BLaER1 treated with 17β-estradiol and CSF1 and Interleukin-3, amounts not matched to agents 10 nM and 100 nM (cell line): ENCODE results near the gene ARHGAP42.
A peak's percentile ranks its signal among the peaks of the same experiment; 100 is the strongest.
"Not testable (repeated sequence)": the region's sequence is repeated elsewhere in the genome, so short reads cannot be mapped to it uniquely, and the experiment has no call there.

Experiments used
- H3K27ac ChIP-seq, 11 experiments: shearing (Covaris generic); formaldehyde crosslinking; 2 replicates each; pipeline ENCODE4 v1.8.1; 2022
- H3K27me3 ChIP-seq, 11 experiments: shearing (Covaris generic); formaldehyde crosslinking; 2 replicates each; pipeline ENCODE4 v1.8.1; 2022
- H3K36me3 ChIP-seq, 11 experiments: shearing (Covaris generic); formaldehyde crosslinking; 2 replicates each; pipeline ENCODE4 v1.8.1; 2022
- H3K4me1 ChIP-seq, 10 experiments: shearing (Covaris generic); formaldehyde crosslinking; 2 replicates each; pipeline ENCODE4 v1.8.1; 2022
- H3K4me2 ChIP-seq, 11 experiments: shearing (Covaris generic); formaldehyde crosslinking; 2 replicates each; pipeline ENCODE4 v1.8.1; 2022
- H3K4me3 ChIP-seq, 10 experiments: shearing (Covaris generic); formaldehyde crosslinking; 2 replicates each; pipeline ENCODE4 v1.8.1; 2022
- H3K9ac ChIP-seq, 11 experiments: shearing (Covaris generic); formaldehyde crosslinking; 2 replicates each; pipeline ENCODE4 v1.8.1; 2022
- H3K9me3 ChIP-seq, 11 experiments: shearing (Covaris generic); formaldehyde crosslinking; replicated peaks in 1 of 11; 2 replicates each; pipeline ENCODE4 v1.8.1; 2022
- H4K20me1 ChIP-seq, 11 experiments: shearing (Covaris generic); formaldehyde crosslinking; 2 replicates each; pipeline ENCODE4 v1.8.1; 2022
- Cebpa-rat ChIP-seq, 11 experiments: shearing (Covaris generic); IDR thresholded peaks; 2 replicates each; pipeline ENCODE4 v1.8.1; 2022

ARHGAP42 gene

DNA sequence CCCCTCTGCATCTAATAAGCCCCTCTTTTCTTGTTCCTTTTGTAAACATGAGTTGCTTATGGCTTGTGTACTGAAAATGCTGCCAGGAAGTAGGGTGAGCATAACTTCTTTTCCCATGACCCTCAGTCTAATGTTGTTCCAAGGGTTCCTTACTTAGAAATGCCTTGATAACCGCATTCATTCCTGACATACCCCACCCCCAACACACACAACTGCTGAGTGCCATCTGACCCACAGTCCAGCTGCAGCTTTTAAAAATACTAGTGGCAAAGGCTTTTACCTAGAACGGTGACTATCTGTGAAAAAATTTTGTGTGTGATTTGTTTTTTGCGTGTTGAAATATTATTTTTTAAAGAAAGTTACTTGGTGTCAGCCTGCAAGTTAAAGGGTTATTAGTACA lies 52.6 kb downstream of the ARHGAP42 start:
- H3K27me3 ChIP-seq, result no peaks in the 10 kb centered on the region
- peaks cover 0 to 16% (median 10%) of the 10 kb centered on the region in 10 experiments; a peak in 10 of 20 replicates for H3K4me1 ChIP-seq
- H3K27ac ChIP-seq, result no peak overlapping the region
- H3K36me3 ChIP-seq, result 0 out of 22 replicates have a peak, but pooled peaks cover 0 to 1% (median 0%) of the 10 kb centered on the region in 11 experiments
- no peak for TF ChIP-seq Cebpa-rat (IDR thresholded peaks at IDR 0.05)
- no peak overlapping the region for H3K9ac ChIP-seq
- no peak overlapping the region for H3K4me3 ChIP-seq
- H4K20me1 ChIP-seq, result peaks cover 0 to 15% (median 0%) of the 10 kb centered on the region in 11 experiments; a peak in 2 of 22 replicates
- peaks cover 0 to 12% (median 0%) of the 10 kb centered on the region in 11 experiments; a peak in 7 of 22 replicates for H3K9me3 ChIP-seq
- no peak overlapping the region for H3K4me2 ChIP-seq

DNA sequence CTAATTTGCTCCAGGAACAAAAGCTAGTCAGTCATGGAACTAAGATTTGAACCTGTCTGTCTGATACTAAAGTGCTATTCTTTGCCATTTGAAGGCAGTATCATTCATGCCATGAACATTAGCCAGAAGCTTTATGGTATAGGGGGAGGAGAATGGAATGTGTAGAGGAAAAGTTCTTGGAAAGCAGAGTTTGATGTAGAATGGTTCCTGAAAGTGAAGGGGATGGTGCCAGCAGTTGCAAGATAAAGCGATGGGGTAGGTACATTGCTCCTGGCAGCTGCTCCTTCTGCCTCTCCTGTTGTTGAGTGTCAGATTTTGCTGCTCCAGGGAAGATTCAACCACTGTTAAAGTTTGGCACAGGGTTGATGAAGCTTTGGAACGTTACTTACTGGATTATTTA lies 53.4 kb downstream of the ARHGAP42 start:
- H3K36me3 ChIP-seq, result 0 out of 22 replicates have a peak, but pooled peaks cover 0 to 7% (median 0%) of the 10 kb centered on the region in 11 experiments
- H4K20me1 ChIP-seq, result peaks cover 0 to 15% (median 0%) of the 10 kb centered on the region in 11 experiments; a peak in 2 of 22 replicates
- no peak overlapping the region for H3K27ac ChIP-seq
- no peaks in the 10 kb centered on the region for H3K27me3 ChIP-seq
- no peak overlapping the region for H3K4me2 ChIP-seq
- no peak overlapping the region for H3K9ac ChIP-seq
- H3K4me3 ChIP-seq, result no peak overlapping the region
- H3K4me1 ChIP-seq, result peaks cover 0 to 11% (median 10%) of the 10 kb centered on the region in 10 experiments; a peak in 10 of 20 replicates
- TF ChIP-seq Cebpa-rat (IDR thresholded peaks at IDR 0.05), result no peak
- H3K9me3 ChIP-seq, result peaks cover 0 to 15% (median 2%) of the 10 kb centered on the region in 11 experiments; a peak in 9 of 22 replicates

- Histone ChIP-seq H3K27me3 (no peaks in the 10 kb centered on the region), H3K9me3 (peaks cover 0 to 27% (median 10%) of the 10 kb centered on the region in 11 experiments; a peak in 14 of 22 replicates), H4K20me1 (peaks cover 0 to 15% (median 0%) of the 10 kb centered on the region in 11 experiments; a peak in 3 of 22 replicates), H3K4me1 (peaks cover 0 to 11% (median 10%) of the 10 kb centered on the region in 10 experiments; a peak in 10 of 20 replicates), H3K4me2 (peak overlapping the region in 2 of 11 experiments; percentile 15 to 45; a peak in 2 of 22 replicates), H3K9ac (no peak overlapping the region), H3K4me3 (no peak overlapping the region), H3K36me3 (peaks cover 0 to 8% (median 0%) of the 10 kb centered on the region in 11 experiments; a peak in 3 of 22 replicates), H3K27ac (no peak overlapping the region)
- TF ChIP-seq Cebpa-rat (IDR thresholded peaks at IDR 0.05), result no peak
Measured at GRCh38 chr11:100741866-100742625, 55.0 kb downstream of the ARHGAP42 start.

DNA sequence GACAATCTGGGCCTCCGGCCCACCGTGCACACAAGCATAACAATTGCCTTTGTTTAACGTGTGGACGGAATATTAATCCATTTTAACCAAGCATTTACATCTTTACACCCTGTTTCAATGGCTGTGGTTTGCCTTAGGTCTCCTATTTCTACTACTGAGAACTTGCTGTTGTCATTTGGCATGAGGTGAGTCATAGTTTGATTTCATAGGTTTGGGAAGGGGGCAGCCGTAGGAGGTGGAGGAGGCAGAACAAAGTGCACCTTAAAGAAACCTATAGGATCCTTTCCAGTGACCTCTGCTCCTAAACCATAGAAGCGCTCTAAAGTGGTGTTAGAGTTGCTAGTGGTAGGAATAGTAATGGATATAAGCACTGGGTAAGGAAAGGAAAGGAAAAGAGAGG lies 59.4 kb downstream of the ARHGAP42 start:
- H3K4me2 ChIP-seq, result no peak overlapping the region
- H3K27ac ChIP-seq, result no peak overlapping the region
- H3K4me1 ChIP-seq, result peaks cover 0 to 8% (median under 1%) of the 10 kb centered on the region in 10 experiments; a peak in 9 of 20 replicates
- no peak overlapping the region for H3K4me3 ChIP-seq
- H3K27me3 ChIP-seq, result no peaks in the 10 kb centered on the region
- no peak for TF ChIP-seq Cebpa-rat (IDR thresholded peaks at IDR 0.05)
- peaks cover 33 to 61% (median 43%) of the 10 kb centered on the region in 11 experiments for H3K9me3 ChIP-seq
- no peak overlapping the region for H3K9ac ChIP-seq
- H4K20me1 ChIP-seq, result peaks cover 0 to 2% (median 0%) of the 10 kb centered on the region in 11 experiments; a peak in 1 of 22 replicates
- H3K36me3 ChIP-seq, result peaks cover 8 to 31% (median 21%) of the 10 kb centered on the region in 11 experiments; a peak in 16 of 22 replicates

- Histone ChIP-seq H3K9me3 (peaks cover 35 to 62% (median 45%) of the 10 kb centered on the region in 11 experiments), H3K27ac (no peak overlapping the region), H3K4me1 (no peaks in the 10 kb centered on the region), H3K36me3 (peaks cover 8 to 32% (median 21%) of the 10 kb centered on the region in 11 experiments; a peak in 16 of 22 replicates), H3K4me3 (no peak overlapping the region), H4K20me1 (peaks cover 0 to 12% (median 0%) of the 10 kb centered on the region in 11 experiments; a peak in 4 of 22 replicates), H3K9ac (no peak overlapping the region), H3K4me2 (no peak overlapping the region), H3K27me3 (no peaks in the 10 kb centered on the region)
- no peak for TF ChIP-seq Cebpa-rat (IDR thresholded peaks at IDR 0.05)
Measured at GRCh38 chr11:100748153-100748552, 61.1 kb downstream of the ARHGAP42 start.

DNA sequence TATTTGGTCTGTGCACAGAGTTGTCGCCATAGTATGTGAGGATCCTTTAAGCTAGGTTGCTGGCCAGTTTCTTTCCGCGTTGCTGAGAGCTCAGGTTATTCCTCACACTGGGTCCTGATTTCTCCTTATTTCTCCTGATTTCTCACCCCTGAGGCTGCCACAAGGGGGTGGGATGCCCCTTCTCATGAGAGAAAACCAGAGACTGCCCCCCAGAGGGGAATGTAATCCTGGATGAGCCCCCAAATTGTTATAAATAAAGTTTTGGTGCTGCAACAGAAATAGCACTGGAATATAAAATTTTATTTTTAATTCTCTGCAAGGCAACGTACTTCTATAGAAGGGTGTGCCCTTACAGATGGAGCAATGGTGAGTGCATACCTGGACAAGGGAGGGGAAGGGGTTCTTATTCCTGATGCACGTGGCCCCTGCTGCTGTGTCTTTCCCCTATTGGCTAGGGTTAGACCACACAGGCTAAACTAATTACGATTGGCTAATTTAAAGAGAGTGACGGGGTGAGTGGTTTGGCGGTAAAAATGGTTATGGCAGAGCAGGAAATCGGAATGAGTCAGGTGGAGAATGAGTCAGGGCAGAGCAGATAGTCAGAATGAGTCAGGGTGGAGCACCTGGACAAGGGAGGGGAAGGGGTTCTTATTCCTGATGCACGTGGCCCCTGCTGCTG lies 62.9 kb downstream of the ARHGAP42 start:
- Histone ChIP-seq H3K9me3 (peaks cover 35 to 56% (median 41%) of the 10 kb centered on the region in 11 experiments), H3K36me3 (peaks cover 8 to 32% (median 20%) of the 10 kb centered on the region in 11 experiments; a peak in 16 of 22 replicates), H4K20me1 (peaks cover 0 to 20% (median 4%) of the 10 kb centered on the region in 11 experiments; a peak in 4 of 22 replicates), H3K4me3 (peak overlapping the region in 2 of 10 experiments; percentile 13 to 16; a peak in 3 of 20 replicates)
- H3K9ac ChIP-seq, H3K4me2 ChIP-seq, H3K27ac ChIP-seq, H3K4me1 ChIP-seq, H3K27me3 ChIP-seq: not testable (repeated sequence)

- H3K9ac ChIP-seq, H3K4me1 ChIP-seq, H3K27me3 ChIP-seq, H3K4me2 ChIP-seq, H3K27ac ChIP-seq: not testable (repeated sequence)
- Histone ChIP-seq H3K36me3 (peaks cover 8 to 32% (median 20%) of the 10 kb centered on the region in 11 experiments; a peak in 16 of 22 replicates), H4K20me1 (peaks cover 0 to 20% (median 4%) of the 10 kb centered on the region in 11 experiments; a peak in 4 of 22 replicates), H3K9me3 (peaks cover 35 to 51% (median 41%) of the 10 kb centered on the region in 11 experiments), H3K4me3 (peak overlapping the region in 2 of 10 experiments; percentile 13 to 16; a peak in 2 of 20 replicates)
Measured at GRCh38 chr11:100750566-100750891, 63.4 kb downstream of the ARHGAP42 start.

DNA sequence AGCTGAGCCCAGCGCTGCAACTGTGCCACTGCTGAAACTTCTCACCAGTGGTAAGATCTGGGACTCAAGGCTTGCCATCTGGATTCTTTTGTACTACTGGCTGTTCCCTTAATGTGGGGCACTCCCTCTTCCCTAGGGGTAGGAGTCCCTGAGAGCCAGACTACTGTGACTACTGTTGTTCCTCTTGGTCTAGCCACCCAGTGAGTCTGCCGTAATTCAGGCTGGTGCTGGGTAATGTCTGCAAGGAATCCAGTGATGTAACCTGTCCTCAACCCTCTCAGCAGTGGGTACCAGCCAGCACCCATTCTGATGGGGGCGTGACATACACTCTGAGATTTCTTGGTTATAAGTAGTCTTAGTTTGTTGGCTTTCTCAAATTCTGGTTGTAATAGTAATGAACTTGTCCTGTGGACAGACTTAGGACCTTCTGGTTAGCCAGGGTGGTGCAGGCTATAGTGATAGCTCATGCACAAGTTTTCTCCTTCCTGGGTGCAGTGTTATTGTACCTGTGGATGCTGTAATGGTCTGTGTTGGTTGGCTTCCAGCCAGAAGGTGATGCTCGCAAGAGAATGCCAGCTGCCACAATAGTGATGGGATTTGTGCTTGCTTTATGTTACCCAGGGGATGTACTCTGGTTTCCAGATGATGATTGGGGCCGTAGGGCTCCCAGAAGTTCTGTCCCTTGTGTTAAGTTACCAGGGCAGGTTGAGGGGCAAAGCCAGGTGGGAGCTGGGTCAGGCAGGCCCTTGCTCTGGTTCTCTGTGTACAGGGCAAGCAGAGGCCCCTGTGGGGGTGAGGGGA lies 65.5 kb downstream of the ARHGAP42 start:
- H3K27ac ChIP-seq, result no peak overlapping the region
- no peaks in the 10 kb centered on the region for H3K4me1 ChIP-seq
- H3K9ac ChIP-seq, result no peak overlapping the region
- peaks cover 0 to 20% (median 4%) of the 10 kb centered on the region in 11 experiments; a peak in 5 of 22 replicates for H4K20me1 ChIP-seq
- no peaks in the 10 kb centered on the region for H3K27me3 ChIP-seq
- peaks cover 29 to 37% (median 33%) of the 10 kb centered on the region in 11 experiments for H3K9me3 ChIP-seq
- no peak for TF ChIP-seq Cebpa-rat (IDR thresholded peaks at IDR 0.05)
- H3K36me3 ChIP-seq, result peaks cover 8 to 27% (median 20%) of the 10 kb centered on the region in 11 experiments; a peak in 16 of 22 replicates
- no peak overlapping the region for H3K4me2 ChIP-seq
- no peak overlapping the region for H3K4me3 ChIP-seq
